Measurements from ENCODE around the gene SGIP1. TPM values are rescaled to one million over a fixed set of nuclear protein-coding genes. Genes with fewer than 3 reads are reported as not detected.
A peak's percentile ranks its signal among the peaks of the same experiment; 100 is the strongest.

Gene SGIP1
- total RNA-seq, 2 donors from 2014 or later: 1.2 to 3.1 TPM

DNA sequence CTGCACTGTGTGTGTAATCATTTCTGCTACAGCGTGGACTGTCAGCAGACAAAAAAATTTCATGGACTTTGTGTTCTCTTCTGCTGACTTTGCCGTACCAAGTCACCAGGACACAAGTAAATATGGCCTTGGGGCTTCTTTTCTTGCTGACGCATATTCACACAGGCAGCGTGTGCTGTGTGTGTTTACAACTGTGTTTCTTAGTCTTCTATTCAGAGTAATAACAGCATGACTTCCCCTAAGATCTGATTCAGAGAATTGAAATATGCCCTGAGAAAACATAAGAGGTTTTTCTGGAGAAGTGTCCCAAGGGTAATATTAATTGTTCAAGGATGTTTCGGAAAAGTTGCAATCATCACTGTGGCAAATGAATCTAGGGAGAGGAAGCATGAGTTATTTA, 171.2 kb downstream of the SGIP1 start:
- intact Hi-C loops (cut with DNase I): no loop called here
- H3K4me3 ChIP-seq: no peak overlapping the region
- no peaks in the 10 kb centered on the region for H3K36me3 ChIP-seq

DNA sequence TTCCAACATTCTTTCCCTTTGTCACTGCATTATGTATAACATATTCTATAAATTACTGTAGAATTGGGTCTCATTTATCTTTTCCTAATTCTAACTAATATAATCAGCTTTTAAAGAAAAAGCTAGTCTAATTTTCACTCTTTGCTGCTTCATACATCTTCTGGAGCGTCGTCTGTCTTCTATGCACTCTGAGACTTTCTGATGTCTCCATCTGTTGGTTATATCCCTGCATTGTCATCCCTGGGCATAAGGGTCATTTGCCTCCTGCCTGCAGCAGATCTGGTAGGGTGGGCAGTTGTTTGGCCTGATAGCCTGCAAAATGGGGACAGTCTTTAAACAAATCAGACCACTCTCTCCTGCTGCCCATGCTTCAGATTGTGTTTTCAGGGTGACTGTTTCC, 177.5 kb downstream of the SGIP1 start:
- TF ChIP-seq, protein P1, sequence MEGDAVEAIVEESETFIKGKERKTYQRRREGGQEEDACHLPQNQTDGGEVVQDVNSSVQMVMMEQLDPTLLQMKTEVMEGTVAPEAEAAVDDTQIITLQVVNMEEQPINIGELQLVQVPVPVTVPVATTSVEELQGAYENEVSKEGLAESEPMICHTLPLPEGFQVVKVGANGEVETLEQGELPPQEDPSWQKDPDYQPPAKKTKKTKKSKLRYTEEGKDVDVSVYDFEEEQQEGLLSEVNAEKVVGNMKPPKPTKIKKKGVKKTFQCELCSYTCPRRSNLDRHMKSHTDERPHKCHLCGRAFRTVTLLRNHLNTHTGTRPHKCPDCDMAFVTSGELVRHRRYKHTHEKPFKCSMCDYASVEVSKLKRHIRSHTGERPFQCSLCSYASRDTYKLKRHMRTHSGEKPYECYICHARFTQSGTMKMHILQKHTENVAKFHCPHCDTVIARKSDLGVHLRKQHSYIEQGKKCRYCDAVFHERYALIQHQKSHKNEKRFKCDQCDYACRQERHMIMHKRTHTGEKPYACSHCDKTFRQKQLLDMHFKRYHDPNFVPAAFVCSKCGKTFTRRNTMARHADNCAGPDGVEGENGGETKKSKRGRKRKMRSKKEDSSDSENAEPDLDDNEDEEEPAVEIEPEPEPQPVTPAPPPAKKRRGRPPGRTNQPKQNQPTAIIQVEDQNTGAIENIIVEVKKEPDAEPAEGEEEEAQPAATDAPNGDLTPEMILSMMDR (IDR thresholded peaks at IDR 0.05): no peak
- no peaks in the 10 kb centered on the region for H3K27me3 ChIP-seq

More for the DNA sequence above, 171.2 kb downstream of the SGIP1 start:
- H3K9me3 ChIP-seq: no peaks in the 10 kb centered on the region
- no peak for DNase-seq
- no peaks in the 10 kb centered on the region for H3K4me1 ChIP-seq
- H3K9ac ChIP-seq (ENCODE audit: low read depth in 2 of 2, low read length in 2 of 2): no peak overlapping the region
- no peak overlapping the region for H3K27ac ChIP-seq
- TF ChIP-seq, protein P1 (IDR thresholded peaks at IDR 0.05): no peak
- H3K27me3 ChIP-seq: no peaks in the 10 kb centered on the region

DNA sequence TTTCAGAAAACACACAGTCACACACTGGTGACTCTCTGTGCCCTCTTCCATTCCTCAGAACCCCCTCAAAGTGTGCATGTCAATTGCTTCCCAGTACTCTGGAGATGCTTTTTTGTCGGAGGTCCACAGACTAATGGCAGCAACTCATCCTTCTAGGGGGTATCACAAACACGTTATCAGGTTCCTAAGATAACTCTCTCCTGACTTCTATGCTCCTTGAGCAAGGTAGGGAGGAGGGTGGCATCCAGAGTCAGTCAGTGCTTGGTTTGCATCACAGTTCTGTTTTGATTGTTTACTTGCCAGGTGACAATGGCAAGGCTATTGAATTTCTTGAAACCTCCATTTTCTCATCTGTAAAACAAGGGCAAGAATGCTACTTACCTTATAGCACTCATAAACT, 178.9 kb downstream of the SGIP1 start:
- Histone ChIP-seq H3K27ac (no peak overlapping the region), H3K9ac (ENCODE audit: low read depth in 2 of 2, low read length in 2 of 2) (no peak overlapping the region), H3K4me1 (no peaks in the 10 kb centered on the region), H3K9me3 (no peaks in the 10 kb centered on the region), H3K4me3 (no peak overlapping the region), H3K27me3 (no peaks in the 10 kb centered on the region), H3K36me3 (no peaks in the 10 kb centered on the region)
- TF ChIP-seq, protein P1 (IDR thresholded peaks at IDR 0.05): no peak
- intact Hi-C loops (cut with DNase I): no loop called here
- DNase-seq: no peak

More for the DNA sequence above, 177.5 kb downstream of the SGIP1 start:
- Histone ChIP-seq H3K9ac (ENCODE audit: low read depth in 2 of 2, low read length in 2 of 2) (no peak overlapping the region), H3K36me3 (no peaks in the 10 kb centered on the region), H3K27ac (no peak overlapping the region), H3K4me1 (no peaks in the 10 kb centered on the region), H3K9me3 (no peaks in the 10 kb centered on the region), H3K4me3 (no peak overlapping the region)
- no peak for DNase-seq
- intact Hi-C loops (cut with DNase I): no loop called here

DNA sequence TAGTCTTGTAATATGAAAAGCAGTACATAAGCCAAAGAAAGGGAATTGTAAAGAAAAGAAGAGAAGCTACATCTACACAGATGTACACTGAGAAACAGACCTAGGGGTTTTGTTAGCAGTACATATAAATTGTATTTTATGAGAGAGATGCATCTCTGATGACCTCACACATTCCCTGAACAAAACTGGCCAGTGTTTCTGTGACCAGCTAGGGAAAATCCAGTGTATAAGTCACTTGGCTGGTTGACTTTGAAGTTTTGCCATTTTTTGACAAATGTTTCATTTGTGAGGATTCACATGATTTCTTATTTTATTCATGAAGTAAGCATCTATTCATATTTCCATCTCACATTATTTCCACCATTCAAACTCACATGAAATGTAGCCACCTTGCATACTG, 190.0 kb downstream of the SGIP1 start:
- TF ChIP-seq, protein P1 (IDR thresholded peaks at IDR 0.05): no peak
- Histone ChIP-seq H3K27ac (no peak overlapping the region), H3K27me3 (no peaks in the 10 kb centered on the region), H3K4me1 (no peaks in the 10 kb centered on the region), H3K9me3 (no peaks in the 10 kb centered on the region), H3K36me3 (no peaks in the 10 kb centered on the region), H3K4me3 (no peak overlapping the region), H3K9ac (ENCODE audit: low read depth in 2 of 2, low read length in 2 of 2) (no peak overlapping the region)
- intact Hi-C loops (cut with DNase I): loop anchor here (10.0 kb wide), 1 partner anchor 469 kb away; no protein-coding TSS in a partner anchor
- no peak for DNase-seq

DNA sequence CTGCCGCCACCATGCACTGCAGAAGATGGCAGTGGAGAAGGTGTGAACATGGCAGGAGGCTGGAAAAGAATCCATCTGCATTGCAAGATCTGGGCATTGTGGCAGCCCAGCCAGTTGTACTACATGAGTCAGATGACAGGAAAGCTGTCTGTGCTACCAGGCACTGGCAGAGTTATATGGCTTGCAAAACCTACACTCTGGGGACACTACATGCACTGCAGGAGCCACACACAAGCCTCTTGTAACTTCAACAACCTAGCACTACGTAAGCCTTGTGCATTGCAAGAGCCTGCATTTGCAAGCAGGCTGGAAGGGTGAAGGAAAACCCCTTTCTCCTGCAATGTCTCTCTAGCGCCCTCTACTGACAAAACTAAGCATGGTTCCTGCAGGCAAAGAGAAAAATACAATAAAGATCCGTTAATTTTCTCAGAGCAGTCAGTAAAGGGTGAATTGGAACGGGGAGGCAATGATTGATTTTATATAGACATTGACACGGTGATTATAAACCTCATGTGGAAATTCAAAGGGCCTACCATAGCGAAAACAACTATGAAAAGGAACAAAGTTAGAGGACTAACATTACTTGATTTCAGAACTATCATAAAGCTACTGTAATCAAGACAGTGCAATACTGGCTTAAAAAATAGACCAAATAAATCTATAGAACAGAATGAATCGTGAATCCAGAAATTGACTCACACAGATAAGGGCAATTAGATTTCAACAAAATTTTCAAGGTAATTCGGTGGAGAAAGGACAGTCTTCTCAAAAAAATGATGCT, 192.1 kb downstream of the SGIP1 start:
- no peaks in the 10 kb centered on the region for H3K4me1 ChIP-seq
- no peaks in the 10 kb centered on the region for H3K9me3 ChIP-seq
- intact Hi-C loops (cut with DNase I): loop anchor here (10.0 kb wide), 1 partner anchor 471 kb away; no protein-coding TSS in a partner anchor
- H3K4me3 ChIP-seq: no peak overlapping the region
- TF ChIP-seq, protein P1 (IDR thresholded peaks at IDR 0.05): peak; percentile 90
- H3K9ac ChIP-seq (ENCODE audit: low read depth in 2 of 2, low read length in 2 of 2): no peak overlapping the region
- no peaks in the 10 kb centered on the region for H3K27me3 ChIP-seq
- DNase-seq: peak; percentile 53
- H3K36me3 ChIP-seq: no peaks in the 10 kb centered on the region
- no peak overlapping the region for H3K27ac ChIP-seq

Measured in colonic mucosa (tissue), 4 donors.